NCI-H1930 (cell line): Measurements from ENCODE around the gene CARS2.
"Not testable (repeated sequence)": the region's sequence is repeated elsewhere in the genome, so short reads cannot be mapped to it uniquely, and the experiment has no call there.

Experiments used
- DNase-seq, 2 experiments: peaks; one replicate each; lab custom pipeline; 2025; lab: John Stamatoyannopoulos, UW

The CARS2 gene

GRCh38 chr13:110637275-110637674 is 68.6 kb downstream of the CARS2 start:
- DNase-seq = no peak

GRCh38 chr13:110636701-110637201 is 69.2 kb downstream of the CARS2 start:
- DNase-seq = no peak

GRCh38 chr13:110636053-110636475 is 69.9 kb downstream of the CARS2 start:
- no peak for DNase-seq

GRCh38 chr13:110635405-110636002 is 70.4 kb downstream of the CARS2 start:
- DNase-seq = no peak

GRCh38 chr13:110634558-110634957 is 71.4 kb downstream of the CARS2 start:
- no peak for DNase-seq

- no peak for DNase-seq
These were observed 72.1 kb downstream of the CARS2 start for GRCh38 chr13:110633776-110634175.

- not testable (repeated sequence) for DNase-seq
These were observed 73.7 kb downstream of the CARS2 start for GRCh38 chr13:110632255-110632654.

- DNase-seq = no peak
These were observed 75.3 kb downstream of the CARS2 start for GRCh38 chr13:110630566-110631119.

GRCh38 chr13:110629735-110630134 is 76.2 kb downstream of the CARS2 start:
- DNase-seq = no peak

GRCh38 chr13:110628952-110629701 is 76.8 kb downstream of the CARS2 start:
- no peak for DNase-seq

GRCh38 chr13:110628477-110628793 is 77.5 kb downstream of the CARS2 start:
- no peak for DNase-seq

- DNase-seq = no peak
These were observed 78.0 kb downstream of the CARS2 start for GRCh38 chr13:110627761-110628476.

GRCh38 chr13:110627351-110627750 is 78.6 kb downstream of the CARS2 start:
- no peak for DNase-seq

GRCh38 chr13:110626521-110626920 is 79.4 kb downstream of the CARS2 start:
- DNase-seq = no peak

GRCh38 chr13:110625771-110626321 is 80.1 kb downstream of the CARS2 start:
- no peak for DNase-seq

- no peak for DNase-seq
These were observed 80.9 kb downstream of the CARS2 start for GRCh38 chr13:110624766-110625756.

GRCh38 chr13:110620596-110620995 is 85.3 kb downstream of the CARS2 start:
- no peak for DNase-seq

GRCh38 chr13:110618780-110619179 is 87.1 kb downstream of the CARS2 start:
- no peak for DNase-seq

GRCh38 chr13:110618167-110618566 is 87.7 kb downstream of the CARS2 start:
- DNase-seq = no peak

- no peak for DNase-seq
These were observed 88.4 kb downstream of the CARS2 start for GRCh38 chr13:110617321-110618072.
